OCI-LY1 (cell line): ENCODE data around the gene RYR3.

Experiments
- H2AFZ ChIP-seq: fragments of 200-600 bp; sonication (generic), shearing (Covaris generic); 2 replicates; pipeline ENCODE4 v1.6.0; 2014; ENCODE audit warnings: antibody characterized with exemption, mild to moderate bottlenecking, low read length
- H3F3A ChIP-seq: fragments of 200-600 bp; sonication (generic), shearing (Covaris generic); 2 replicates; pipeline ENCODE4 v1.6.0; 2014; ENCODE audit warnings: mild to moderate bottlenecking, antibody characterized with exemption, low read length, moderate library complexity; ENCODE audit not compliant: insufficient read depth
- H3K27ac ChIP-seq: fragments of 200-600 bp; sonication (generic); 2 replicates; pipeline ENCODE4 v1.5.1; 2014; ENCODE audit warnings: low read length, mixed run types, mild to moderate bottlenecking, low read depth; ENCODE audit not compliant: poor library complexity, severe bottlenecking
- H3K27me3 ChIP-seq: fragments of 200-600 bp; sonication (generic); 2 replicates; pipeline ENCODE4 v1.6.0; 2014; ENCODE audit warnings: antibody characterized with exemption, mild to moderate bottlenecking, low read length, moderate library complexity; ENCODE audit not compliant: insufficient read depth
- H3K36me3 ChIP-seq: fragments of 200-600 bp; sonication (generic); 2 replicates; pipeline ENCODE4 v1.6.1; 2014; ENCODE audit warnings: mild to moderate bottlenecking, antibody characterized with exemption, low read length, moderate library complexity, mixed read lengths; ENCODE audit not compliant: insufficient read depth
- H3K4me1 ChIP-seq: fragments of 200-600 bp; sonication (generic); 2 replicates; pipeline ENCODE4 v1.5.1; 2014; ENCODE audit warnings: mild to moderate bottlenecking, low read length, moderate library complexity; ENCODE audit not compliant: insufficient read depth, severe bottlenecking
- H3K4me2 ChIP-seq: fragments of 200-600 bp; sonication (generic), shearing (Covaris generic); 2 replicates; pipeline ENCODE4 v1.6.1; 2014; ENCODE audit warnings: low read length
- H3K4me3 ChIP-seq: fragments of 200-600 bp; sonication (generic); 2 replicates; pipeline ENCODE4 v1.5.1; 2014; ENCODE audit warnings: low read length, low read depth, mild to moderate bottlenecking, mixed read lengths; ENCODE audit not compliant: poor library complexity, severe bottlenecking
- H3K79me2 ChIP-seq: fragments of 200-600 bp; shearing (Covaris generic); 2 replicates; pipeline ENCODE4 v1.6.1; 2016; ENCODE audit warnings: mixed run types, low read length, mixed read lengths; ENCODE audit not compliant: insufficient read depth
- H3K9ac ChIP-seq: fragments of 200-600 bp; sonication (generic), shearing (Covaris generic); 2 replicates; pipeline ENCODE4 v1.6.1; 2014; ENCODE audit warnings: mild to moderate bottlenecking, low read length, mixed read lengths
- H3K9me2 ChIP-seq: fragments of 200-600 bp; sonication (generic), shearing (Covaris generic); 2 replicates; pipeline ENCODE4 v1.6.1; 2014; ENCODE audit warnings: low read depth, mild to moderate bottlenecking, low read length, mixed read lengths
- H3K9me3 ChIP-seq: fragments of 200-600 bp; shearing (Covaris generic); 2 replicates; pipeline ENCODE4 v1.6.1; 2014; ENCODE audit warnings: low read length, mixed read lengths
- H4K20me1 ChIP-seq: fragments of 200-600 bp; sonication (generic), shearing (Covaris generic); 2 replicates; pipeline ENCODE4 v1.6.0; 2016; ENCODE audit warnings: mild to moderate bottlenecking, low read length; ENCODE audit not compliant: insufficient read depth
- EZH2 ChIP-seq: fragments of 200-600 bp; sonication (generic), shearing (Covaris generic); IDR thresholded peaks from 2 replicates; pipeline ENCODE4 v1.8.0; 2017; ENCODE audit warnings: borderline replicate concordance, mixed run types, mild to moderate bottlenecking, antibody characterized with exemption, low read length, moderate library complexity, mixed read lengths
- TF ChIP-seq, protein P1 (sequence below): fragments of 200-600 bp; sonication (generic), shearing (Covaris generic); IDR thresholded peaks from 2 replicates; pipeline ENCODE4 v1.5.1; 2017; ENCODE audit warnings: mild to moderate bottlenecking, antibody characterized with exemption, low read length, moderate library complexity, mixed read lengths

Gene RYR3

GRCh38 chr15:33639051-33639450 lies 328.3 kb downstream of the RYR3 start:
- H3F3A ChIP-seq = no peaks in the 10 kb centered on the region
- no peak overlapping the region for H3K4me2 ChIP-seq
- H3K36me3 ChIP-seq = no peaks in the 10 kb centered on the region

GRCh38 chr15:33639456-33639855 lies 328.7 kb downstream of the RYR3 start:
- no peak overlapping the region for H3K27ac ChIP-seq
- H3K4me1 ChIP-seq = no peaks in the 10 kb centered on the region
- H3K27me3 ChIP-seq = no peaks in the 10 kb centered on the region

More at GRCh38 chr15:33639051-33639450, 328.3 kb downstream of the RYR3 start:
- H3K4me3 ChIP-seq = no peak overlapping the region
- no peaks in the 10 kb centered on the region for H4K20me1 ChIP-seq
- H3K27ac ChIP-seq = no peak overlapping the region
- H3K9me2 ChIP-seq = no peaks in the 10 kb centered on the region
- H3K4me1 ChIP-seq = no peaks in the 10 kb centered on the region
- H3K9ac ChIP-seq = no peak overlapping the region
- no peaks in the 10 kb centered on the region for H3K27me3 ChIP-seq
- no peaks in the 10 kb centered on the region for H3K79me2 ChIP-seq
- no peak for TF ChIP-seq EZH2
- H2AFZ ChIP-seq = no peak overlapping the region
- no peaks in the 10 kb centered on the region for H3K9me3 ChIP-seq

DNA sequence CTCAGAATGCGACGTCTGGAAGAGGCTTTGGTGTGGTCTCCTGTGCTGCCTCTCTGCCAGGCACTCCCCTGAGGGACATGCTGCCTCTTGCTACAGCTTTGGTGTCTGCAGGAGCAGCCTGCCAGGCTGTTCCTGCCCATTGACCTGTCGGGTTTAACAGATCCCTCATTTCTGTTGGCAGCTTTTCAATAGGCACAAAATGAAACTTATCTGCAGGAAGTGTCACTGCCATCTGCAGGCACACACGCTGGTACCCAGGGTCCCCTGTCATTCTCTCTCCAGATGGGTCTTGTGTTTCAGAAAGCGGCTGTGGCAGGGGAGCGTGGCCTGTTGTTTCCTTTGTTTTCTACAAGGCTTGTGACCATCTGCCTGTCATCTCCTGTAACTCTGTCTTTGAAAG lies 329.2 kb downstream of the RYR3 start:
- Histone ChIP-seq H3K27me3 (no peaks in the 10 kb centered on the region), H3K4me3 (no peak overlapping the region), H3K4me1 (no peaks in the 10 kb centered on the region), H4K20me1 (no peaks in the 10 kb centered on the region), H3K9ac (no peak overlapping the region), H3K9me2 (no peaks in the 10 kb centered on the region), H2AFZ (no peak overlapping the region), H3K36me3 (no peaks in the 10 kb centered on the region), H3K9me3 (no peaks in the 10 kb centered on the region), H3K79me2 (no peaks in the 10 kb centered on the region), H3K4me2 (no peak overlapping the region), H3F3A (no peaks in the 10 kb centered on the region), H3K27ac (no peak overlapping the region)
- TF ChIP-seq, protein P1, sequence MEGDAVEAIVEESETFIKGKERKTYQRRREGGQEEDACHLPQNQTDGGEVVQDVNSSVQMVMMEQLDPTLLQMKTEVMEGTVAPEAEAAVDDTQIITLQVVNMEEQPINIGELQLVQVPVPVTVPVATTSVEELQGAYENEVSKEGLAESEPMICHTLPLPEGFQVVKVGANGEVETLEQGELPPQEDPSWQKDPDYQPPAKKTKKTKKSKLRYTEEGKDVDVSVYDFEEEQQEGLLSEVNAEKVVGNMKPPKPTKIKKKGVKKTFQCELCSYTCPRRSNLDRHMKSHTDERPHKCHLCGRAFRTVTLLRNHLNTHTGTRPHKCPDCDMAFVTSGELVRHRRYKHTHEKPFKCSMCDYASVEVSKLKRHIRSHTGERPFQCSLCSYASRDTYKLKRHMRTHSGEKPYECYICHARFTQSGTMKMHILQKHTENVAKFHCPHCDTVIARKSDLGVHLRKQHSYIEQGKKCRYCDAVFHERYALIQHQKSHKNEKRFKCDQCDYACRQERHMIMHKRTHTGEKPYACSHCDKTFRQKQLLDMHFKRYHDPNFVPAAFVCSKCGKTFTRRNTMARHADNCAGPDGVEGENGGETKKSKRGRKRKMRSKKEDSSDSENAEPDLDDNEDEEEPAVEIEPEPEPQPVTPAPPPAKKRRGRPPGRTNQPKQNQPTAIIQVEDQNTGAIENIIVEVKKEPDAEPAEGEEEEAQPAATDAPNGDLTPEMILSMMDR = no peak
- no peak for TF ChIP-seq EZH2

More at GRCh38 chr15:33639456-33639855, 328.7 kb downstream of the RYR3 start:
- H4K20me1 ChIP-seq = no peaks in the 10 kb centered on the region
- H3K9me2 ChIP-seq = no peaks in the 10 kb centered on the region
- TF ChIP-seq, protein P1 = no peak
- TF ChIP-seq EZH2 = no peak
- no peak overlapping the region for H3K4me2 ChIP-seq
- H3F3A ChIP-seq = no peaks in the 10 kb centered on the region
- no peaks in the 10 kb centered on the region for H3K79me2 ChIP-seq
- H3K9ac ChIP-seq = no peak overlapping the region
- no peak overlapping the region for H2AFZ ChIP-seq
- H3K36me3 ChIP-seq = no peaks in the 10 kb centered on the region
- no peak overlapping the region for H3K4me3 ChIP-seq
- no peaks in the 10 kb centered on the region for H3K9me3 ChIP-seq

DNA sequence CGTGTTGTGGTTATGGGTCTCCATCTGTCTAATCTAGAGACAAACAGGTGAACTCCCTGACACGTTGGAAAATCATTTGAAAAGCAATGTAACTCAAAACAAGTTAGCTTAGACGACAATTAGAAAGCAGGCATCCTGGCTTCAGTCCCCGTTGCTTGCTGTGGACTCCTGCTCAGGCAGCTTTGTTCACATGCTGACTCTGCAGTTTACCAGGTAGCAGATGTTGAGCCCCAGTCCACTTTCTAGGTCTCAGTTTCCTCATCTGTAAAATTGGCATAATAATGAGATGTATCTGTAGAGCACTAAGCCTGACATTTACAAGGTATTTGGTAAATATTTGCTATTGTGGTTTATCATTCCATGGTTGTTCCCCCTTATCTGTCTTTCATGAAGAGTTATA lies 330.3 kb downstream of the RYR3 start:
- no peaks in the 10 kb centered on the region for H3K27me3 ChIP-seq
- no peak overlapping the region for H2AFZ ChIP-seq
- no peaks in the 10 kb centered on the region for H3K4me1 ChIP-seq
- no peaks in the 10 kb centered on the region for H3K9me2 ChIP-seq
- no peaks in the 10 kb centered on the region for H3K9me3 ChIP-seq
- H3K79me2 ChIP-seq = no peaks in the 10 kb centered on the region
- no peaks in the 10 kb centered on the region for H3F3A ChIP-seq
- no peak overlapping the region for H3K4me3 ChIP-seq
- TF ChIP-seq, protein P1 = no peak
- no peak for TF ChIP-seq EZH2
- H3K27ac ChIP-seq = no peak overlapping the region
- no peak overlapping the region for H3K4me2 ChIP-seq
- H3K9ac ChIP-seq = no peak overlapping the region
- H4K20me1 ChIP-seq = no peaks in the 10 kb centered on the region
- no peaks in the 10 kb centered on the region for H3K36me3 ChIP-seq
